HG03135 (cell line): Measurements from ENCODE around the gene ABCF3.

ENCODE experiments used
- ATAC-seq: cut with Tn5 transposase; IDR thresholded peaks from one replicate; pipeline ENCODE4 v1.9.1; 2021; ENCODE audit warnings: mild to moderate bottlenecking, moderate library complexity; ENCODE audit not compliant: unreplicated experiment

ABCF3 gene

DNA sequence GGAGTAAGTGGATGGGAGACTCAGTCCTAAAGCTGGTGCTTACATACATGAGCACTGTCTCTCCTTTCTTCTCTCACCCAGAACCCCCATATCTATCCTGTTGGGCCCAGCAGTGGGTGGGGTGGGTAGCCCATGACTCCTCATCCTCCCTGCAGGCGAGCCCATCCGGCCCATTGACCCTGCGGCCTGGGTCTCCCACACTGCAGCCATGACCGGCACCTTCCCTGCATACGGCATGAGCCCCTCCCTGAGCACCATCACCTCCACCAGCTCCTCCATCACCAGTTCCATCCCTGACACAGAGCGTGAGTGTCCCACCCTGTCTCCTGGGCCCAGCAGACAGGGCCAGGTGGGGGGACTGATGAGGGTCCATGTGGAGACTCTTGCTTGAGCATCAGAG is 19.3 kb upstream of the ABCF3 start:
- ATAC-seq: no peak

DNA sequence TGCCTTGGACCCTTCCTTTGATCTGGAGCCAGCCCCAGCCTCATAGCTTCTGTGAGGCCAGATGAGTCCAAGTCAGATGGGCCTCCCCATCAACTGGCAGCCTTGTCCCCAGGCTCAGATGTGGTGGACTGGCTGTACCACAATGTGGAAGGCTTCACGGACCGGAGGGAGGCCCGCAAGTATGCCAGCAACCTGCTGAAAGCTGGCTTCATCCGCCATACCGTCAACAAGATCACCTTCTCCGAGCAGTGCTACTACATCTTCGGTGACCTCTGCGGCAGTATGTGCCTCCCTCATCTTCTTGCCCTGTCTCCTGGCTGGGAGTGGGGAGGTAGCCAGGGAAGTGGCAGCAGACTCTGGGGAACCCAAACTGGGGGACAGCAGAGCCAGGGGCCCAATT is 18.2 kb upstream of the ABCF3 start:
- no peak for ATAC-seq

DNA sequence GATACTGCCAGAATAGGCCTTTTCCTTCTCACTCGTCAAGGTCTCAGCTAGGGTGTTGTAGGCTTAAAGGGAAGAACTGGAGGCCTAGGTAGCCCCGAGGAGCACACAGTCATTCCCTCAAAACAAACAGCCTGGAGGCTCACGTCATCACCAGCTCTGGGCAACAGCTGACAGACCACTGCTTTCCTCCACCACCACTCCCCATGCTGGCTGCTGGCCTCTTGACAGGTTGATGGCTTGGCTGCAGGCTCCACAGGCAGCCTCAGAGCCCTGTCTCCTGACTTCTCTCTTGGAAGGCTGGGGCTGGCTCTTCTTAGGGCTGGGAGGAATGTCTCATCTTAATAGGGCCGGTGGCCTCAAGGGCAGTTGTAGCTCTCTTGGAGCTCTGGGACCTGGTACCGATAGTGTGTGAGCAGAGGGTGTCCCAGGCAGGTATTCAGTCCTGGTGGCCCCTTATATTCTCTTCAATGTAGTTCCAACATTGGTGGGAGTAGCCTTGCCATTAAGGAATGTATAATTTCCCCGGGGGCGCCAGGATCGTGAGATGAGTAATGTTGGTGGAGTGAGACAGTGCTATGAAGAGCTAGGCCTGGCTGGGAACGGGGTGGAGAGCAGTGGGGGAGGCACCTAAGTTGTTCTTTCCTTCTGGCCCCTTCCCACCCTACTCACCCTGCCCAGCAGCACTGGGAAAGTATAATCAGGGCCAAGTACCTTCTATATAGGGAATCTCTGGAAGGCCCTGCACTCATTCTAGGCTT is 17.5 kb upstream of the ABCF3 start:
- no peak for ATAC-seq

DNA sequence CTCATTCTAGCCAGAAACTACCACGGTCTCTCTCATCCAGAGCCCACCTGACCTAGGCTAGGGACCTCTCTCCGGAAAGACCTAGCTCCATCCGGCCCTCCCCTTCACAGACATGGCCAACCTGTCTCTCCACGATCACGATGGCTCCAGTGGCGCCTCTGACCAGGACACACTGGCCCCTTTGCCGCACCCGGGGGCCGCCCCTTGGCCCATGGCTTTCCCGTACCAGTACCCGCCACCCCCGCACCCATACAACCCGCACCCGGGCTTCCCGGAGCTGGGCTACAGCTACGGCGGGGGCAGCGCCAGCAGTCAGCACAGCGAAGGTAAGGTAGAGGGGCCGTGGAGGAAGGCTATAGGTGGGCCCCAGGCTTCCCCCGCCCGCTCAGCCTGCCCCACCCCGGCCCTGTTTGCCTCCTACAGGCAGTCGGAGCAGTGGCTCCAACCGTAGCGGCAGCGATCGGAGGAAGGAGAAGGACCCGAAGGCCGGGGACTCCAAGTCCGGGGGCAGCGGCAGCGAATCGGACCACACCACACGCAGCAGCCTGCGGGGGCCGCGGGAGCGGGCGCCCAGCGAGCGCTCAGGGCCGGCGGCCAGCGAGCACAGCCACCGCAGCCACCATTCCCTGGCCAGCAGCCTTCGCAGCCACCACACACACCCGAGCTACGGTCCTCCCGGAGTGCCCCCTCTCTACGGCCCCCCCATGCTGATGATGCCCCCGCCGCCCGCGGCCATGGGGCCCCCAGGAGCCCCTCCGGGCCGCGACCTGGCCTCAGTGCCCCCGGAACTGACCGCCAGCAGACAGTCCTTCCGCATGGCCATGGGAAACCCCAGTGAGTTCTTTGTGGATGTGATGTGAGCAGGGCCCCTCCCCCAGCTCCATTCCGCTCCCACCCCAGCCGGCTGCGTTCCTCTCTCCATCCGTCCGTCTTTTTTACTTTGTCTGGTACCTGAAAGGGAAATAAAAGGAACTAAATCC is 15.8 kb upstream of the ABCF3 start:
- ATAC-seq: no peak

DNA sequence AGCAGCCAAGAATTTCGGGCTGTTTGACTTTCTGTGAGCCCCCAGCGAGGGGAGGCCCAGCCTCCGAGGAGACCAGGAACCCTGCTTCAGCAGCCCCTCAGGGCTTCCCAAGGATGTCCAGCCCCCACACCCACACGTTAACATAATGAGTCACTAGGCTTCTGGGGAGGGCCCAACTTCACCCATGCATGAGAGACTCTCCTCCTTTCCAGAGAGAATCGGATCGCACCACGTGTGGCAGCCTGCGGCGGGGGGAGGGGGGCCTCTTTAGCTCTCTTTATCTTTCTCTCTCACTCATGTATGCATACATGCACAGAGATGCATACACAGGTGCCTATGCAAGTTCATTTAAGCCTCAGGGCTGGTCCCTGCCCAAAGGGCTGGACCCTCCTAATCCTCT is 14.4 kb upstream of the ABCF3 start:
- no peak for ATAC-seq

DNA sequence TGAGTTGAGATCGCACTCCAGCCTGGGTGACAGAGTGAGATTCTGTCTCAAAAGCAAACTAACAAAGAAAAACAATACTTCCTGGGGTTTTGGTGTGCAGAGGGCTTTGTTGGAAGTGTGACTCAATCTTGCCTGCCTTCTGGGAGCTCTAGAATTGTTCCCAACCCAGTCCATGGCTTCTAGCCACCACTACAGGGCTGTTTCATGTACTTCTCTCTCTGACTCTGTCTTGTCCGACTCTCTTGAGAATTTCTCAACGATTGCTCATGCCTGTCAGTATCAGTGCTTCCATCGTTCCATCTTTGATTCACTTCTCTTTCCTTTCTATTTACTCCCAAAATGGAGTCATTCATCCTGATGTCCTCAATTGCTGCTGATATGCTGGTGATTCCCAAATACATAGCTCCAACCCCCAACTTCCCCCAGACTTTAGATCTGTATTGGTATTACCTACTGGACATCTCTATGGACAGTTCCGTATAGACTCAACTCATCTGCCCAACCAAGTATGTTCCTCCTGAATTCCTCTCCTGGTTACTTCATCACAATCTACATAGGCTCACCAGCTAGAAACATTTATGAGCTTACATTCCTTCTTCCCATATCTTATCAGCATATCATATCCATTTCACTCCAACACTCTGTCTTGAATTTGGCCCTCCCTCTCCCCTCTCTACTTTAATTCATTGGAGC is 13.2 kb upstream of the ABCF3 start:
- no peak for ATAC-seq

DNA sequence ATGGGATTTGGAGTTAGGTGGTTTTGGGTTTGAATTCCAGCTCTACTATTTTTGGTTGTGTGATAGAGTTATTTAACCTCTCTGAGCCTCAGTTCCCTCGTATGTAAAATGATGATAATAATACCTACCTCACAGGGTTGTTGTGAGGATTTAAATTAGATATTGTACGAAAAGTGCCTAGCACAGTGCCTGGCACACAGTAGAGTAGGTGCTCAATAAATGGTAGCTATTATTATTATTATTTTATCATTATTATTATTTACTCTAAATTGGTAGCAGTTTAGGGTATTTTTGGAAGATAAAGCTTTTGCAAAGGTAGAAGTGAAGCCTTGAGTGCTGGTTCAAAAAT is 12.7 kb upstream of the ABCF3 start:
- ATAC-seq: no peak

DNA sequence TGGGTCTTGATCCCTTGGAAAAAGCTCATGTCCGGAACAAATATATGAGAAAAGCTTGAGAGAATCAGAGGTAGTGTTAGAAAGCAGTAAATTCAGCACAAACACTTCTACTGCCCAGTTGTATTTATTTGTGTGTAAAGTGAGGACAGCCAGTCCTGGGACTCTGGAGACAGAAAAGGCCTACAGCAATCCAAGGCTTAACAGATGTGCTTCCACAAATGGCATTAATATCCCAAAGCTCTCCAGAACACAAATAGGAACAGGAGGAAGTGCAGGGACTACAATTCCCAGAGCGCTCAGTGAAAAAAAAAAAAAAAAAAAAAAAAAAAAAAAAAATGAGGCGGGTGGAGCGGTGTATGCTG is 11.7 kb upstream of the ABCF3 start:
- ATAC-seq: peak; percentile 1

DNA sequence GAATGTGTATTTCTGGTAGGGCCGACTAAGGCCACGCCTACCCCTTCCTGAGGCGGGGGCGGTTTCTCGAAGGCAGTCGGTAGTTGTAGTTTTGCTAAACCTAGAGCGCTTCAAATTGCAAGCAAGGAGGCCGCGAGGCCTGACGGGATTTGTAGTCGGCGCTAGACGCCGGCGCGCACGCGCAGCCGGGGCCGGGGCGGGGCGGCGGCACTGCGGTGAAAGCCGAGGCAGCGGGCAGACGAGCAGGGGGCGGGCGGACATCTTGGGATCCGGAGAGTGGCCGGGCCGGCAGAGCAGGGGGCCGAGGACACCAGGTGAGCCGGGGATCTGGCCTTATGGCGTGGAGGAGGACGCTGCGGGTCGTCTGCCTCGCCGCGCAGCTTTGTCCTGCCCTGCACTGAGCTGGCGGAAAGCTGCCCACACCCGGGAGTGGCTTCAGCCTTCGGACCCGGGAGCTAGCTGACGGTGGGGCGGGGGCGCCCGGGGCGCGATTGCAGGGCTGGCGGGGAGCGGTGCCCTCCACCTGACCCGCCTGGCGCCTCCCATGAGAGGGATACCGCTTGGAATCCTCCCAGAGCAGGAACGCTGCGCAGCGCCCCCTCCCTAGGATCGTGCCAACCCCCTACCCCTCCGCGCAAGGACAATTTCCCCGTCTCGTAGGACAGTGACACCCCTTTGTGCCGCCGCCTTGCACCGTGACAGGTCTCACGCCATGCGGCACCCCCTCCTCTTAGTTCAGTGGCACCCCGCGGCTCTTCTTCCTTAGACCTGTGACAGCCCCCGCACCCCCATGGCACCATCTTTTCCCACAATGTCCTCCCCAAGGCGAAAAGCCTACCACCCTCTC is 11.1 kb upstream of the ABCF3 start, which contains the start of gene AP2M1:
Gene AP2M1 (plus strand): TSS at position 210 of the 847 bp plus-strand sequence. CDS start 2,139 bp downstream, outside the sequence.
- peak; percentile 96 for ATAC-seq

DNA sequence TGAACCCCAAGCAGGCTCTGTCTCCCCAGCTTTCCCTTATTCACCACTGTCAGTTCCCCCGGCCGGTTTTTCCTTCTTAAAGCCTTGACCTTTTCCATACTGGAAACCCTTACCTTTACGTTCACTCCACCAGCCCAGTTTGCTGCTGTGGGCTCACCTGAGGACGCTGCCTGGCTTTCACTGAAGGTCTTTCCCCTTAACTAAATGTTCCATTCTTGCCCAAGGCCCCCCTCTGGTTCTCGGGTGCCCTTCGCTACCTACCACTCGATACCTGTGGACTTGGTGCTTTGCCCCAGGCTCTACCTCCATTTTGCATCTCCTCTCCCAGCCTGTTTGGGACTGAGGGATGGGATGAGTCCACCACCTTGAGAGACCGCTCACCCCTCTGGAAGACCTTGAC is 10.5 kb upstream of the ABCF3 start:
- ATAC-seq: no peak

DNA sequence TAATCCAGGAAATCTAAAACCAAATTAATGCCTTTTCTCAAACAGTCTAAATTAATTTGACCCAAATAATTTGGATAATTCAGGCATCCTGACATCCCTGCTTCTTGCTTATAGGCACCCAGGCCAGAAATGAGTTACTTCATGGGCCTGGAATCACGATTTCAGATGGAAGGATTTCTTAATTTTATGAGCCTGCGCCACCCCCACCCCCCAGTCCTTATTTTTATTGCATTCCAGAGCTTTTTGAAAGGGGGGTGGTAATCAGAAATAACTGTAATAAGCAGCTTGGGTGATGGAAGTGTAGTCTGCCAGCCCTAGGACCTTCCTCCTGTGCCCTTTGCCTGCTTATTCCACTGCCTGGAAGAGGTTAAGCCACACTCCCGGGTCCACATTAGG is 10.0 kb upstream of the ABCF3 start:
- no peak for ATAC-seq

DNA sequence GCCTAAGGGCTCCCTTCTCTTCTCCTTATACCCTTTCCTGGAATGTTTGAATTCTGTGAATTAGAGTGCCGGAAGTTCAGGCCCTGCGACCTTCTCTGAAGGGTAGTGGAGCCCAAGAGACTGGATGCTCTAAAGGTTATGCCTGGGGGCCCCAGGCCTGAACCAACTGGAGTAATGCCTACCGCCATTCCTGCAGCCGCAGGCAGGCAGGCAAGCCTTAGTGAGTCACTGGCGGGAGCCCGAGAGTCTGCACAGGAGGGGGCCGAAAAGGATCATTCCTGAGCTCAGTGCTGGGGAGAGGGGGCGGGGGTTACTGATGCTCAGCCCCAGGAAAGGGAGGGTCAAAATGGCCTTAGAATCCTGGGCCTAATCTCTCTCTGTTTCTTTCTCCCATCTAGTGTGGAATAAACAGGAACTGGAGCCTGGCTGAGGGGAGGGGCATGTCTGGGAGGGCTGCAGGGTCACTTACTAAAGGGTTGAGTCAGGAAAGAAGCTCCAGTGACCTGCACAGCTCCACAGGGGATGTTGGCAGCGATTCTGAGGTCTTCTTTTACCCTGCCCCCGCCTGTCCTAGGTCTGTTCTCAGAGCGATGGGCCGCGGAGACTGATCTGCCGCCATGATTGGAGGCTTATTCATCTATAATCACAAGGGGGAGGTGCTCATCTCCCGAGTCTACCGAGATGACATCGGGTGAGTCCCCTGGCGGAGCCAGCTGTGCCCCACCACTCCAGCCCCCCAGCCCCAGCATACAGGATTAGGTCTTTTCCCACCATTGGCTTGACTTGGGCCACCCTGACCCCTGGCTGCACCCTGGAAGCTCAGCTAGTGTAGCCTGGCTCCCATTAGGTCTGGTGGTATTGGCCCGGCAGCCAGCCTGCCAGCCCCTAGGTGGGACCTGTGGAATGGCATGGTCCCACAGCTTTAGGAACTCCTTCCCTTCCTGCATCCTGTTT is 9.3 kb upstream of the ABCF3 start:
- ATAC-seq: no peak

DNA sequence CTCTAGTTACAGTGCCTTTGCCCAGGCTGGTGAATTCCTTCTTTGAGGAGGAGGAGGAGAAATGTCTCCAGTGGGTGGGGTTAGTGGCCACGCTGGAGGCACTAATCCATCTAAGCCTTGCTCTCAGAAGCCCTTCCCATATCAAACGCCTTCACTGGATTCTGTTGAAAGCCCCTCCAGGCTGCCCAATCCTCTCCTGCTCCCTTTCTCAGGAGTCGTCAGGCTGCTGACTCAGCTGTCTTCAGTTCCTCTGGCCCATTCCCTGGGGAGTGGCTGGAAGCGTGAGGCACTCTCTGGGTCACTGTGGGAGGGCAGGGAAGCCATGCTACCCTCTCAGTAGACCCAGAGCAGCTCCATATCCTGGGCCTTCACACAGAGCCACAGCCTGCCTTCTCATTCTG is 8.7 kb upstream of the ABCF3 start:
- ATAC-seq: no peak

DNA sequence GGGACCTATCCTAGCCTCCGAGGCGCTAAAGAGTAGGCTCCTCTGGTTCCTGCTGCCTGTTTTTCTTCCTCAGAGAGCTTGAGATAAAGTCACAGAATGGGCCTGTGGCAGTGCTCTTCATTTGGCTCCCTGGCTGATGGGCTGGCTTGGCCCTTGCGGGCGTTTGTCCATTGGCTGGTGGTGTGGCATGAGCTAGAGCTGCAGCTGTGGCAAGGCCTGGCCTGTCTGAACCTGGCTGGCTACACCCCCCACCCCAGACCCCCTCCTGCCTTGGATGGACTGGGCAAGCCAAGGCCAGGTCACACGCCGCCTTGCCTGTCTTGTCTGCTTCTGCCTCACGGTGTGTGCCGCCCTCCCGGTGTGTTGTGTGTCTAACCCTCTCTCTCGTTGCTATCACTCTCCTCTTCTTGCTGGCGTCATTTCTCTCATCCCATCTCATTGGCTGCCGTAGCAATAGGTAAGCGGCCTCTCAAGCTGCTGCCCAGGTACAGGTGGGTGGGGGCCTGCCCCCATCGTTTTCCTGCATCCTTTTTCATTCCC is 8.2 kb upstream of the ABCF3 start:
- ATAC-seq: no peak

DNA sequence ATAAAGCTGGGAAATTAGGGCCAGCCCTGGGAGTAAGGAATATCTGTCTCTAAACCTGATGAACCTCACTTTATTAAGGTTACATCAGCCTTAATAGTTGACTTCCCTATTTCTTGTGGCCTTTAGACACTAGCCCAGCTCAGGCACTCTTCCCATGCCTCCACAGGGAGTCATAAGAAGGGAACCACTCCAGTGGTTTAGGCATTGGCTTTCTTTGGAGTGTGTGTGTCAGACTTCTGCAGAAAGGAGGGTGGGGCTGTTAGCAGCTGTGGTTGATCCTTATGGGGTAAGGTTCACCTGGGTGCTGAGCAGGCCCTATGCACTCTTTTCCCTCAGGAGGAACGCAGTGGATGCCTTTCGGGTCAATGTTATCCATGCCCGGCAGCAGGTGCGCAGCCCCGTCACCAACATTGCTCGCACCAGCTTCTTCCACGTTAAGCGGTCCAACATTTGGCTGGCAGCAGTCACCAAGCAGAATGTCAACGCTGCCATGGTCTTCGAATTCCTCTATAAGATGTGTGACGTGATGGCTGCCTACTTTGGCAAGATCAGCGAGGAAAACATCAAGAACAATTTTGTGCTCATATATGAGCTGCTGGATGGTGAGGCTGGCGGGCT is 7.4 kb upstream of the ABCF3 start:
- no peak for ATAC-seq

DNA sequence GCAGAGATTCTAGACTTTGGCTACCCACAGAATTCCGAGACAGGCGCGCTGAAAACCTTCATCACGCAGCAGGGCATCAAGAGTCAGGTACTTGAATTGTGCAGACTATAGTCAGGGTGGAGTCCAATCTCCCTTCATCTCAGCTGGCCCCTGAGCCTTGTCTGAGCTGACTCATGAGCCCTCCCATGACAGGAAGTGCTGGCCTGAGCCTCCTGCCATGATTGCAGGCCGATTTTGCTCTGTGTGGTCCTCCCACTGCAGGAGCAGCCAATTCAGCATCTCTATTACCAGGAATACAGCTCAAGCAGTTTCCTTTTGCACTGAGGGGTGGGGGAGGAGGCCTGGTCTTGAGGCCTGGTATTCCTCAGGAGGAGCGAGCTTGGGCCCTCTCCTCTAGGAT is 5.8 kb upstream of the ABCF3 start:
- no peak for ATAC-seq

DNA sequence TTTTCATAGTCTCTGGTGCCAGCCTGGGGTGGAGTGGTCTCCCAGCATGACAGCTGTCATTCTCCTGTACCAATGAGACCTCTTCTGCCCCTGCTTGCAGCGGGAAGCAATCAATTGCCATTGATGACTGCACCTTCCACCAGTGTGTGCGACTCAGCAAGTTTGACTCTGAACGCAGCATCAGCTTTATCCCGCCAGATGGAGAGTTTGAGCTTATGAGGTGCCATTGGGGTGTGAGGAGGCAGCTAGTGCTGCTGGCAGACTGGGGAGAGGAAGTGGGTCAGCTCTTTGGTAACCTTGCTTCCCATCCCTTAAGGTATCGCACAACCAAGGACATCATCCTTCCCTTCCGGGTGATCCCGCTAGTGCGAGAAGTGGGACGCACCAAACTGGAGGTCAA is 4.4 kb upstream of the ABCF3 start:
- ATAC-seq: no peak

DNA sequence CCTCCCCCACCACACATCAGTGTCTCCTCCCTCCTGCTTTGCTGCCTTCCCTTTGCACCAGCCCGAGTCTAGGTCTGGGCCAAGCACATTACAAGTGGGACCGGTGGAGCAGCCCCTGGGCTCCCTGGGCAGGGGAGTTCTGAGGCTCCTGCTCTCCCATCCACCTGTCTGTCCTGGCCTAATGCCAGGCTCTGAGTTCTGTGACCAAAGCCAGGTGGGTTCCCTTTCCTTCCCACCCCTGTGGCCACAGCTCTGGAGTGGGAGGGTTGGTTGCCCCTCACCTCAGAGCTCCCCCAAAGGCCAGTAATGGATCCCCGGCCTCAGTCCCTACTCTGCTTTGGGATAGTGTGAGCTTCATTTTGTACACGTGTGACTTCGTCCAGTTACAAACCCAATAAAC is 2.3 kb upstream of the ABCF3 start:
- no peak for ATAC-seq
